ENCODE data around the gene EWSR1. TPM values are rescaled to one million over a fixed set of nuclear protein-coding genes. Genes with fewer than 3 reads are reported as not detected.
"Not testable (repeated sequence)": the region's sequence is repeated elsewhere in the genome, so short reads cannot be mapped to it uniquely, and the experiment has no call there.

The EWSR1 gene
- polyA plus RNA-seq, 1 donor from 2014 or later = 277 TPM

- H3K27me3 ChIP-seq (ENCODE audit: insufficient read depth, low read depth, low read length) = no peaks in the 10 kb centered on the region
- TF ChIP-seq CTCF (IDR thresholded peaks at IDR 0.05; ENCODE audit: poor library complexity, severe bottlenecking) (peak; percentile 91), TAF1 (IDR thresholded peaks at IDR 0.05; ENCODE audit: low read depth) (no peak), SMC3 (conservative IDR thresholded peaks at IDR 0.05; ENCODE audit: poor library complexity) (peak; percentile 90), EZH2 (IDR thresholded peaks at IDR 0.05; ENCODE audit: borderline replicate concordance, insufficient read depth, low read length, poor library complexity, severe bottlenecking) (no peak), RAD21 (conservative IDR thresholded peaks at IDR 0.05) (peak; percentile 92), MXI1 (conservative IDR thresholded peaks at IDR 0.05; ENCODE audit: poor library complexity, severe bottlenecking) (peak; percentile 2), REST (IDR thresholded peaks at IDR 0.05; ENCODE audit: borderline replicate concordance) (no peak), EP300 (conservative IDR thresholded peaks at IDR 0.05; ENCODE audit: poor library complexity, severe bottlenecking) (no peak), POLR2AphosphoS5 (IDR thresholded peaks at IDR 0.05) (no peak)
These were observed 22.3 kb upstream of the EWSR1 start for GRCh38 chr22:29245626-29246385.

GRCh38 chr22:29247891-29248290 is 20.2 kb upstream of the EWSR1 start:
- H4K20me1 ChIP-seq (ENCODE audit: insufficient read depth); H3F3A ChIP-seq (ENCODE audit: insufficient read depth, low read length, poor library complexity, severe bottlenecking); H3K9ac ChIP-seq (ENCODE audit: low read length); H3K79me2 ChIP-seq (replicated peaks; ENCODE audit: insufficient read depth, low read length); H3K9me3 ChIP-seq (ENCODE audit: low read length); H3K27ac ChIP-seq (ENCODE audit: low read length); H3K9me2 ChIP-seq (ENCODE audit: insufficient read depth, low read length); H3K4me2 ChIP-seq (ENCODE audit: low read length); H2AFZ ChIP-seq (ENCODE audit: low read depth, low read length); H3K4me3 ChIP-seq (ENCODE audit: low read length); H3K36me3 ChIP-seq (ENCODE audit: insufficient read depth, low read length); H3K27me3 ChIP-seq (ENCODE audit: insufficient read depth, low read depth, low read length): not testable (repeated sequence)

More at GRCh38 chr22:29245626-29246385, 22.3 kb upstream of the EWSR1 start:
- Histone ChIP-seq H2AFZ (ENCODE audit: low read depth, low read length) (no peak overlapping the region), H3K9me3 (ENCODE audit: low read length) (no peaks in the 10 kb centered on the region), H3K79me2 (replicated peaks; ENCODE audit: insufficient read depth, low read length) (no peaks in the 10 kb centered on the region), H3K4me3 (ENCODE audit: low read length) (no peak overlapping the region), H3F3A (ENCODE audit: insufficient read depth, low read length, poor library complexity, severe bottlenecking) (no peaks in the 10 kb centered on the region), H3K27ac (ENCODE audit: low read length) (no peak overlapping the region), H3K9me2 (ENCODE audit: insufficient read depth, low read length) (no peaks in the 10 kb centered on the region), H4K20me1 (ENCODE audit: insufficient read depth) (no peaks in the 10 kb centered on the region), H3K4me2 (ENCODE audit: low read length) (no peak overlapping the region), H3K36me3 (ENCODE audit: insufficient read depth, low read length) (no peaks in the 10 kb centered on the region), H3K9ac (ENCODE audit: low read length) (no peak overlapping the region)

Data from neural cell (in vitro differentiated cells).